WERI-Rb-1 (cell line): Measurements from ENCODE around the gene NCAPG2.
"Not testable (repeated sequence)": the region's sequence is repeated elsewhere in the genome, so short reads cannot be mapped to it uniquely, and the experiment has no call there.

Experiments
- DNase-seq: peaks from one replicate; pipeline ENCODE4 v3.0.0-alpha.2; 2020
- H3K27ac ChIP-seq: fragments of 250-450 bp; sonication (Bioruptor Pico); 2 replicates; pipeline ENCODE4 v1.5.1; 2020; ENCODE audit warnings: mild to moderate bottlenecking, moderate library complexity
- H3K27me3 ChIP-seq: fragments of 250-450 bp; sonication (Bioruptor Pico); 2 replicates; pipeline ENCODE4 v1.5.1; 2021; ENCODE audit warnings: mild to moderate bottlenecking, low read depth, moderate library complexity; ENCODE audit not compliant: insufficient read depth, severe bottlenecking
- H3K36me3 ChIP-seq: fragments of 250-450 bp; sonication (Bioruptor Pico); 2 replicates; pipeline ENCODE4 v1.5.1; 2020; ENCODE audit warnings: mild to moderate bottlenecking, moderate library complexity
- H3K4me3 ChIP-seq: 2 replicates; pipeline ENCODE4 v1.5.1; 2011; ENCODE audit warnings: low read depth, mild to moderate bottlenecking, control low read depth, low read length
- H3K9me3 ChIP-seq: fragments of 250-450 bp; sonication (Bioruptor Pico); 2 replicates; pipeline ENCODE4 v1.5.1; 2021; ENCODE audit warnings: mild to moderate bottlenecking, moderate library complexity; ENCODE audit not compliant: severe bottlenecking
- CTCF ChIP-seq: IDR thresholded peaks from 2 replicates; pipeline ENCODE4 v1.5.1; 2011; ENCODE audit warnings: low read depth, mild to moderate bottlenecking, control low read depth, inconsistent platforms, low read length

Gene NCAPG2

GRCh38 chr7:158706710-158707590, 2.3 kb upstream of the NCAPG2 start:
- TF ChIP-seq CTCF: no peak
- Histone ChIP-seq H3K27ac (no peak overlapping the region), H3K4me3 (no peak overlapping the region), H3K9me3 (peaks cover 7% of the 10 kb centered on the region), H3K27me3 (no peaks in the 10 kb centered on the region), H3K36me3 (peaks cover 15% of the 10 kb centered on the region)
- DNase-seq: no peak

- DNase-seq: no peak
- TF ChIP-seq CTCF: no peak
- Histone ChIP-seq H3K27ac (no peak overlapping the region), H3K4me3 (no peak overlapping the region), H3K9me3 (peaks cover 7% of the 10 kb centered on the region), H3K27me3 (no peaks in the 10 kb centered on the region), H3K36me3 (peaks cover 22% of the 10 kb centered on the region)
Observed at GRCh38 chr7:158706273-158706704, 1.7 kb upstream of the NCAPG2 start.

DNA sequence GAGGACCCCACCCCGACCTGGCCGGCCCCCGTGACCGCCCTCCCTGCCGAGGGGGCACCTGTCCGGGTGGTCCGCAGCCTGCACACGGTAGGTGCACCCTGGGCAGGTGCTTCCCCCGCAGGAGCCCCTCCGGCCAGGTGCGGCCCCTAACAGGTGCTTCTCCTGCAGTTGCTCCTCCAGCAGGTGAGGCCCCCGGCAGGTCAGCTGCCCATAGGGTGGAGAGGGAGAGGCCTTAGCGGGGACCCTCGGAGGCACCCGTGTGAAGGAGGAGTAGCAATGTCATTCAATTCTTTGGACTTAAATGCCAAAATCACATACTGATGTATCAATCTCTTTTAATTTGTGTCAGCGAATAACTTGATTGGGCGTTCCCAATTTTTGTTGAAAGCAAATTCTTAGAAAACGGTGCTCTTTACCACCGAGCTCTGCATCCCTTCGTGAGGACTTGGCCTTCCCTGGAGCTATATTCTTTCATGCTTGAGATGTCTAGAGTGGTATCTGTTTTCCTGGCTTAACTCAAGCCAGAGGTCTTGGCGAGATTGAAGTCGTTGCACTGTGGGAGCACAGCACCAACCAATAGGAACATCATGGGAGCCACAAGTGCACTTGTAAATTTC, 738 bp upstream of the NCAPG2 start:
- TF ChIP-seq CTCF: no peak
- Histone ChIP-seq H3K27ac (peak overlapping the region; percentile 97), H3K9me3 (peaks cover 2% of the 10 kb centered on the region), H3K36me3 (peaks cover 31% of the 10 kb centered on the region), H3K4me3 (peak overlapping the region; percentile 91), H3K27me3 (no peaks in the 10 kb centered on the region)
- DNase-seq: no peak

DNA sequence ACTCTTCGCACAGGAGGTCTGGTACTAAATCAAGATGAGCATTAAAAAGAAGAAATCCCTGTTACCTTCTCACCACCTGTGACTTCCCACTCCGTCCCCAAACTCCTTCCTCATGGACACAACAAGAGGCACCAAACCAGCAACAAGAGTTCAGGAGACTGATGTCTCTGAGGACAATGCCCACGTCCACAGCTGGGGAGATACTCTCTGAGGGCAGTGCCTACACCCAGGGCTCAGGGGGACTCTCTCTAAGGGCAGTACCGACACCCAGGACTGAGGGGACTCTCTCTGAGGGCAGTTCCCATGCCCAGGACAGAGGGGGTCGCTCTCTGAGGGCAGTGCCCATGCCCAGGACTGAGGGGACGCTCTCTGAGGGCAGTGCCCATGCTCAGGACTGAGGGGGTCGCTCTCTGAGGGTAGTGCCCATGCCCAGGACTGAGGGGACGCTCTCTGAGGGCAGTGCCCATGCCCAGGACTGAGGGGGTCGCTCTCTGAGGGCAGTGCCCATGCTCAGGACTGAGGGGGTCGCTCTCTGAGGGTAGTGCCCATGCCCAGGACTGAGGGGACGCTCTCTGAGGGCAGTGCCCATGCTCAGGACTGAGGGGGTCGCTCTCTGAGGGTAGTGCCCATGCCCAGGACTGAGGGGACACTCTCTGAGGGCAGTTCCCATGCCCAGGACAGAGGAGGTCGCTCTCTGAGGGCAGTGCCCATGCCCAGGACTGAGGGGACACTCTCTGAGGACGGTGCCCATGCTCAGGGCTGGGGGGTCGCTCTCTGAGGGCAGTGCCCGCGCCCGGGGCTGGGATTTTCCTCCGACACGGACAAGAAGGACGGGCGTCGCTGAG, 703 bp downstream of the NCAPG2 start:
- H3K36me3 ChIP-seq: peaks cover 46% of the 10 kb centered on the region

DNA sequence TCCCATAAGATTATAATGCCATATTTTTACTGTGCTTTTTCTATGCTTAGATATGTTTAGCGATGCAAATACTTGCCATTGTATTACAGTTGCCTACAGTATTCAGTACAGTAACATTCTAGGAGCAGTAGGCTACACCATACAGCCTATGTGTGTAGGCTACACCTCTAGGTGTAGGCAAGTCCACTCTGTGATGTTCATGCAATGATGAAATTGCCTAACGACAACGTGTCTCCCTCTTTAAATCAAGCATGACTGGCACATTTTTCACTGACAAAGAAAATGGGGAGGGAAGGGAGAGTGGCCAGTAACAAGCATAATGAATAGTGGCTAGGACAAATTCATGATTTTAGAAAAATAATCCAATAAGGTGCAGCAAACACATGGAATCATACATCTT, 1.7 kb downstream of the NCAPG2 start:
- Histone ChIP-seq H3K27ac (no peak overlapping the region), H3K36me3 (peaks cover 55% of the 10 kb centered on the region), H3K9me3 (no peaks in the 10 kb centered on the region), H3K4me3 (no peak overlapping the region), H3K27me3 (no peaks in the 10 kb centered on the region)
- no peak for DNase-seq
- TF ChIP-seq CTCF: no peak

More for the DNA sequence above, 703 bp downstream of the NCAPG2 start:
- H3K4me3 ChIP-seq: peak overlapping the region; percentile 91
- H3K27me3 ChIP-seq, H3K9me3 ChIP-seq, DNase-seq: not testable (repeated sequence)
- H3K27ac ChIP-seq: peak overlapping the region; percentile 97

DNA sequence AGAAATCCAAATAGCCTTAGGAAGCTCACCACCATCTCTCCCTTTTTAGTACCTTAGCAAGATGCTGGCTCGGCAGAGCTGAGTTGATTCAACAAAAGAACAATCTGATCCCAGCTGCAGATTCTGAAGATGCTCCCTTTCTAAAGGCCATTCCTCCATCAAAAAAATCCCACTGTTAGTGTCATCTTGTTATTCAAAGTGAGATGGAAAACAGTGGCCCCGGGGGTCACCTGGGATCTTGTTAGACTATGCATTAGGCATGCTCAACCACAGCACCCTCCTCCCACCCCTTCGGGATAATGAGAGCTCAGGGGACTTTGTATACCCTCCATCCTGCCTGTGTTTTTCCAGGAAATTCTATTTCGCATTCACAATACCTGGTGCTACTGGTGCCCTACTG, 2.4 kb downstream of the NCAPG2 start:
- H3K36me3 ChIP-seq: peaks cover 63% of the 10 kb centered on the region
- TF ChIP-seq CTCF: no peak
- H3K4me3 ChIP-seq: no peak overlapping the region
- no peak for DNase-seq
- H3K27me3 ChIP-seq: no peaks in the 10 kb centered on the region
- no peak overlapping the region for H3K27ac ChIP-seq
- H3K9me3 ChIP-seq: no peaks in the 10 kb centered on the region
